GM18873 (cell line): ENCODE results near the gene C6orf15.
"Not testable (repeated sequence)": the region's sequence is repeated elsewhere in the genome, so short reads cannot be mapped to it uniquely, and the experiment has no call there.

Source experiments
- ATAC-seq: cut with Tn5 transposase; IDR thresholded peaks from one replicate; pipeline ENCODE4 v1.9.1; 2021; ENCODE audit warnings: mild to moderate bottlenecking, moderate library complexity, moderate number of reproducible peaks; ENCODE audit not compliant: unreplicated experiment, low FRiP score

The C6orf15 gene

GRCh38 chr6:31075528-31075927, 36.8 kb downstream of the C6orf15 start:
- ATAC-seq = no peak

- ATAC-seq = no peak
Measured at GRCh38 chr6:31074401-31074800, 38.0 kb downstream of the C6orf15 start.

GRCh38 chr6:31070711-31071197, 41.6 kb downstream of the C6orf15 start:
- no peak for ATAC-seq

GRCh38 chr6:31068669-31069340, 43.6 kb downstream of the C6orf15 start:
- ATAC-seq = no peak

GRCh38 chr6:31067891-31068668, 44.3 kb downstream of the C6orf15 start:
- not testable (repeated sequence) for ATAC-seq

GRCh38 chr6:31067028-31067427, 45.3 kb downstream of the C6orf15 start:
- ATAC-seq = not testable (repeated sequence)

- ATAC-seq = no peak
Measured at GRCh38 chr6:31065556-31065955, 46.8 kb downstream of the C6orf15 start.

GRCh38 chr6:31063906-31064435, 48.4 kb downstream of the C6orf15 start:
- no peak for ATAC-seq
